ENCODE data around the gene PEMT.

The PEMT gene

GRCh38 chr17:17504341-17505140 lies 87.0 kb downstream of the PEMT start:
- DNase-seq (ENCODE audit: extremely low read depth, insufficient read length) = no peak
- Histone ChIP-seq H3K4me3 (replicated peaks; ENCODE audit: low read depth, low read length) (no peak overlapping the region), H3K27me3 (replicated peaks; ENCODE audit: control insufficient read depth, insufficient read depth, low read length) (no peaks in the 10 kb centered on the region), H3K36me3 (ENCODE audit: control insufficient read depth, insufficient read depth, low read length) (no peaks in the 10 kb centered on the region)
- no peak for TF ChIP-seq CTCF (IDR thresholded peaks at IDR 0.05; ENCODE audit: insufficient read depth, low read length, poor library complexity, severe bottlenecking)

- DNase-seq (ENCODE audit: extremely low read depth, insufficient read length) = no peak
- Histone ChIP-seq H3K27me3 (replicated peaks; ENCODE audit: control insufficient read depth, insufficient read depth, low read length) (no peaks in the 10 kb centered on the region; the same call in 1 of the 2 replicates), H3K36me3 (ENCODE audit: control insufficient read depth, insufficient read depth, low read length) (no peaks in the 10 kb centered on the region), H3K4me3 (replicated peaks; ENCODE audit: low read depth, low read length) (no peak overlapping the region)
- no peak for TF ChIP-seq CTCF (IDR thresholded peaks at IDR 0.05; ENCODE audit: insufficient read depth, low read length, poor library complexity, severe bottlenecking)
Measured at GRCh38 chr17:17503566-17504130, 87.9 kb downstream of the PEMT start.

GRCh38 chr17:17502741-17503565 lies 88.6 kb downstream of the PEMT start:
- H3K4me3 ChIP-seq (replicated peaks; ENCODE audit: low read depth, low read length) = no peak overlapping the region
- no peak for TF ChIP-seq CTCF (IDR thresholded peaks at IDR 0.05; ENCODE audit: insufficient read depth, low read length, poor library complexity, severe bottlenecking)
- H3K27me3 ChIP-seq (replicated peaks; ENCODE audit: control insufficient read depth, insufficient read depth, low read length) = no peaks in the 10 kb centered on the region; the same call in 1 of the 2 replicates
- DNase-seq (ENCODE audit: extremely low read depth, insufficient read length) = no peak
- H3K36me3 ChIP-seq (ENCODE audit: control insufficient read depth, insufficient read depth, low read length) = no peaks in the 10 kb centered on the region

- Histone ChIP-seq H3K27me3 (replicated peaks; ENCODE audit: control insufficient read depth, insufficient read depth, low read length) (no peaks in the 10 kb centered on the region; the same call in none of the 2 replicates), H3K4me3 (replicated peaks; ENCODE audit: low read depth, low read length) (no peak overlapping the region), H3K36me3 (ENCODE audit: control insufficient read depth, insufficient read depth, low read length) (no peaks in the 10 kb centered on the region)
- DNase-seq (ENCODE audit: extremely low read depth, insufficient read length) = no peak
- TF ChIP-seq CTCF (IDR thresholded peaks at IDR 0.05; ENCODE audit: insufficient read depth, low read length, poor library complexity, severe bottlenecking) = no peak
Measured at GRCh38 chr17:17500999-17501605, 90.4 kb downstream of the PEMT start.

- Histone ChIP-seq H3K27me3 (replicated peaks; ENCODE audit: control insufficient read depth, insufficient read depth, low read length) (no peaks in the 10 kb centered on the region; the same call in none of the 2 replicates), H3K4me3 (replicated peaks; ENCODE audit: low read depth, low read length) (no peak overlapping the region), H3K36me3 (ENCODE audit: control insufficient read depth, insufficient read depth, low read length) (no peaks in the 10 kb centered on the region)
- no peak for DNase-seq (ENCODE audit: extremely low read depth, insufficient read length)
- no peak for TF ChIP-seq CTCF (IDR thresholded peaks at IDR 0.05; ENCODE audit: insufficient read depth, low read length, poor library complexity, severe bottlenecking)
Measured at GRCh38 chr17:17499402-17500145, 91.9 kb downstream of the PEMT start.
